GM12864 (cell line): Measurements from ENCODE around the gene ARL16.

ENCODE experiments used
- DNase-seq: peaks from one replicate; pipeline ENCODE4 v3.0.0-alpha.2; 2011; ENCODE audit warnings: low read depth
- H3K4me3 ChIP-seq: 2 replicates; pipeline ENCODE4 v1.5.1; 2011; ENCODE audit warnings: mild to moderate bottlenecking, low read depth, low read length, control low read depth
- TF ChIP-seq, protein P1 (sequence below): IDR thresholded peaks from 2 replicates; pipeline ENCODE4 v1.5.1; 2011; ENCODE audit warnings: low read depth, mild to moderate bottlenecking, moderate library complexity, low read length, control low read depth, inconsistent platforms; ENCODE audit errors: missing control alignments

The ARL16 gene

DNA sequence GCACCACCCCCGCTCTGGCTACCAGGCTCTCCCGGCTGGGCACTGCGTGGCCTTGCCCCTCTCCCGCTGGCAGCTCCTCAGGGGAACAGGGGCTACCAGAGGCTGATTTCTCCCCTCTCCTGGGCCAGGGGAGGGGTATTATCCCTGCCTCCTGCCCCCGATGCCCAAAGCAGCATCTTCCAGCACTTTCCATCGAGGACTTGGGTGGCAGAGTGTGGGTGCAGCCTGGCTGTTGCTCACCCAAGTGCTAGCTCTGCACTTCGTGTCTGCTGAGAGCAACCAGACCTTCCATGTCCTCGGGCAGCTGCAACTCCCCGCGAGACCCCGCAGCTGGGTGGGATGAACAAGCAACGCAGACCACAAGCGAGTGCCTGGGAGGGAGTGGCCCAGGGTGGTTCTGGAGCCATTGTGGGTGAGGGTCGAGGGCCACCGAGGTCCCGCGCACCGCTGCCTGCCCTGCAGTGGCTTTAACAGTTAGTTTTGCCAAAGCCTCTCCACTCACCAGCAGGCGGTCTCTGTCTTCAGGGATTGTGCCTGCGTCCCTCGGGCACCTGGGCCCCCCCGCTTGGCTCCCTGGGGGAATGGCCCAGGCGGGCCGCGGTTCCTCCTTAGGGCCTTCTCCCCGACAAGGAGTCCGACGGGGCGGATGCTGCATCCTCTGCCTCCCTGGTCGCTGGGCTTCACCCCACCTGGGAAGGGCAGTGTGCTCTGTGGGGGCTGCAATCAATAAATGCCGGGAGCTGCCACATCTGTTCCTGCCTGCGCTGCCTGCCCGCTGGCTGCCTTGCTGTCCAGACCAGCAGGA lies 36.9 kb upstream of the ARL16 start:
- no peak overlapping the region for H3K4me3 ChIP-seq
- TF ChIP-seq, protein P1, sequence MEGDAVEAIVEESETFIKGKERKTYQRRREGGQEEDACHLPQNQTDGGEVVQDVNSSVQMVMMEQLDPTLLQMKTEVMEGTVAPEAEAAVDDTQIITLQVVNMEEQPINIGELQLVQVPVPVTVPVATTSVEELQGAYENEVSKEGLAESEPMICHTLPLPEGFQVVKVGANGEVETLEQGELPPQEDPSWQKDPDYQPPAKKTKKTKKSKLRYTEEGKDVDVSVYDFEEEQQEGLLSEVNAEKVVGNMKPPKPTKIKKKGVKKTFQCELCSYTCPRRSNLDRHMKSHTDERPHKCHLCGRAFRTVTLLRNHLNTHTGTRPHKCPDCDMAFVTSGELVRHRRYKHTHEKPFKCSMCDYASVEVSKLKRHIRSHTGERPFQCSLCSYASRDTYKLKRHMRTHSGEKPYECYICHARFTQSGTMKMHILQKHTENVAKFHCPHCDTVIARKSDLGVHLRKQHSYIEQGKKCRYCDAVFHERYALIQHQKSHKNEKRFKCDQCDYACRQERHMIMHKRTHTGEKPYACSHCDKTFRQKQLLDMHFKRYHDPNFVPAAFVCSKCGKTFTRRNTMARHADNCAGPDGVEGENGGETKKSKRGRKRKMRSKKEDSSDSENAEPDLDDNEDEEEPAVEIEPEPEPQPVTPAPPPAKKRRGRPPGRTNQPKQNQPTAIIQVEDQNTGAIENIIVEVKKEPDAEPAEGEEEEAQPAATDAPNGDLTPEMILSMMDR = no peak

DNA sequence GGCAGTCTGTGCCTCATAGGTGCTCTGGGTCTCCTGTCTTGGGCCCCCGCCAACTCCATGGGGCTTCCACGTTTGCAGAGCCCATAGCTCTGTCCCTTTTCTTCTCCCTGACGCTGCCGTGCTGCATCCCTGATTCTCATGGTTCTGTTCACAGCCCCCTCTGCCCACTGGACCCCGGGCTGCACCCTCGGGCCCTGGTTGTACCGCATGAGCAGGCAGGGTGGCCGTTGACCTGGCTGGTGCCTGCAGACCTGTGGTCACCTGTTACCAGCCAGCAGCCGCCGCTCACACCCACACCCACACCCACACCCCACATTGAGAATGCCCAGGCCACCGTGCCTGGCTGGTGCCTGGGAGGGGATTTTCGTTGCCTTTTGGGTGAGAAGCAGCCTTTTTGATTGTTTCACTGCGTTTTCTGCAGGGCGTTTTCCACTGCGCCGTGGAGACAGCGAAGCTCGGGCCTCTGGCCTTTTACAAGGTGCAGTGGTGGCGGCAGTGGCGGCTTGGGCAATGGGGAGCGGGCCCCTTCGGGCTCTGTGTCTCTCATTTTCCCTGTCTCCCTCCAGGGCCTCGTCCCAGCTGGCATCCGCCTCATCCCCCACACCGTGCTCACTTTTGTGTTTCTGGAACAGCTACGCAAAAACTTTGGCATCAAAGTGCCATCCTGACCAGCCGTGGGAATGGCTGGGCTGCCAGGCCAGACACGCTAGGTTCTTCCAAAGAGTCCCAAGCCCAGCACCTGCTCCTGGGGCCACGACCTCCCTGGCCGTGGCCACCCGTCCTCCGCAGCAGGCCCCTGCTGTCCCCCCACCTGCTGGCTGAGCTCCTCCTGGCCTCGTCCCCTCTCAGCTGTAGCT lies 36.0 kb upstream of the ARL16 start:
- H3K4me3 ChIP-seq = no peak overlapping the region
- TF ChIP-seq, protein P1 = no peak
- no peak for DNase-seq

More for the DNA sequence above, 36.9 kb upstream of the ARL16 start:
- no peak for DNase-seq

DNA sequence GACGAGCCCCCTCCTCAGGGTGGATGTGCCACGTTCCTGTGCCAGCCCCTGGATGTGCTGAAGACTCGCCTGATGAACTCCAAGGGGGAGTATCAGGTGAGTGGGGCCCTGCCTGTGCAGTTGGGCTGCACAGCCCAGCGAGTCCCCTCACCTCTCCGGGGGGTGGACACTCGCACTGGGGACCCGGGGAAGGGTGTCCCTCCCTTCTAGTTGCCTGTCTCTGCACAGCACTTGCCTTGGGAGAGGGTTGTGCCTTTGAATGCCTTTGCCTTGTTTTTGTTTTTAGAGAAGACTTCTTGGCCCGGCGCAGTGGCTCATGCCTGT lies 34.1 kb upstream of the ARL16 start:
- DNase-seq = no peak
- TF ChIP-seq, protein P1 = no peak
- no peak overlapping the region for H3K4me3 ChIP-seq

DNA sequence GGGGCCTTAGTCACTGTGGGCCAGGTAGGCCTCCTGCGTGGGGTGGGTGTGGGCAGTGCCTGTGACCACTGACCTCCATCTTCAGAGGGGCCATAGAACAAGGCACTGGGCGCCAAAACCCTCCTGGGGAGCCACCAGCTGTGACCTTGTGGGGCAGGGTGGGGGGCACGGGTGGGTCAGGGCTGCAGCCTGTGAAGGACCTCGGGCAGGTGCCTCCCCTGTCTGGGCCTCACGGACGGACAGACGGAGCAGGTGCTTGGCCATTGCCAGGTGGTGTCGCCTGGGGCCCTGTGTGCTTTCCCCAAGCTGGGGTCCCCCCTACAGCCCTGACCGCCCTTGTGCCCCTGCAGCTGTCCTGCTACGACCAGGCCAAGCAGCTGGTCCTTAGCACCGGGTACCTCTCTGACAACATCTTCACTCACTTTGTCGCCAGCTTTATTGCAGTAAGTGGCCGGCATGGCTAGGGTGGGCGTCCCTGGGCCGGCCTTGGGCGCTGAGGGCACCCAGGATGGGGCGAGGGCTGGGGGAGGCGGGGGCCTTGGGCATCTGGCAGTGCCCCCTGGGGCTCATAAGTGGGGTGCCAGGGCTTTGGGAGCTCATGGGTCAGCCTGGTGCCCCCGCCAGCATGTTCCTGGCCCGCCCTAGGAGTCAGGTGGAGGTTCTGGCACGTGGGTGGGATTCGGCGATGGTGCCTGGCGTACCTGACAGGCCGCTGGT lies 33.6 kb upstream of the ARL16 start:
- TF ChIP-seq, protein P1 = no peak
- no peak for DNase-seq

DNA sequence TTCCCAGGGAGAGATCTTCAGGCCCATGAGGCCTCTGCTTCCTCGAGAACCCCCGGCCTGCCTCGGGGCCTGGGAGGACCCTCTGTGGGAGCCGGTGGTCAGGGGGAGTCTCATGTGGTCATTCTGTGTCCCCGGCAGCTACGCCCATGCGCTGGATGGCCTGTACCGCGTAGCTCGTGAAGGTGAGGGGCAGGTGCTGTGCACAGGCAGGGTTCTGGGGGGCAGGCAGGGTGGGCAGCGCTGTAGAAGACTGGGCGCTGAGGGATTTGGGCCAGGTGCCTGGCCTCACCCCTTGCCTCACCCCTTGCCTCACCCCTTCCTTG lies 33.0 kb upstream of the ARL16 start:
- TF ChIP-seq, protein P1 = no peak
- no peak for DNase-seq
- H3K4me3 ChIP-seq = no peak overlapping the region

More for the DNA sequence above, 33.6 kb upstream of the ARL16 start:
- H3K4me3 ChIP-seq = no peak overlapping the region

DNA sequence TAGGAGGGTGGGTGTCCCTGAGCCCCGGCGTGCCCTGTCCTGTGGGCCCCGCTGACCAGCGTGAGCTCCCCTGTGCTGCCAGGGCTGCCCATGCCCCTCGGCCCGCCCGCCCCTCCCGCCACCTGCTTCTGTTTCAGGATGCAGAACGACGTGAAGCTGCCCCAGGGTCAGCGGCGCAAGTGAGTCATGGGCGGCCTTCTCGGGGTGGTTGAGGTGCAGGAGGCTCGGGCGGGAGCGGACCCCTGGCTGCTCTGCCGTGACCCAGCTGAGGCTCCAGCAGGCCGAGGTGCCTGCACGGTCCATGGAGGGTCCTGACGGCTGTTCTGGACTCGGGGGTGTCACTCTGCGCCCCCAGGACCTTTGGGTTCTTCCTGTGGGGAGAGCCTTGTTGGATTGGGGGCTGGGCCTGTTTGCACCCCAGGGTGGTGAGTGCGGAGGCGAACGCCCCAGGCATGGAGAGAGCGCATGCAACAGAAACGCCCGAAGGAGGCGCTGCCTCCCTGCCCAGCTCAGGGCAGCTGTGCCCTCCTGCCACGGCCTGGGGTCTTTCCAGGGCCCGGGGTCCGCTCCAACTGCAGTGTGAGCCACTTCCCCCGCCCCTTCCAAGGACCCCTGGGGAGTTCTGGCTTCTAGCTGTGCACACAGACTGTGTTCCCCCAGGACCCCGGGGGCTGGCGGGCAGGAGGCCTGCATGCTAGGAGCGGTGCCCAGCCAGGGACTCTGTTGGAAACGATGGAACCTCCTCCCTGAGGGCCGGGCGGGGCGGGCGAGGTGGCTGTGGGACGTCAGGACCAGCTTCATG lies 32.5 kb upstream of the ARL16 start:
- DNase-seq = no peak
- H3K4me3 ChIP-seq = no peak overlapping the region
- TF ChIP-seq, protein P1 = no peak
